Measurements from ENCODE around the gene HIVEP2. TPM values are rescaled to one million over a fixed set of nuclear protein-coding genes. Genes with fewer than 3 reads are reported as not detected.
A peak's percentile ranks its signal among the peaks of the same experiment; 100 is the strongest.

The HIVEP2 gene
- polyA plus RNA-seq, 2 of the 4 experiments (the other 2 are of a cell fraction): 2.2 to 2.6 TPM

- Histone ChIP-seq H3K4me3 (no peak overlapping the region), H3K4me2 (peak overlapping the region; percentile 87; the same call in 2 of the 3 replicates), H3K27ac (no peak overlapping the region), H3K4me1 (peaks cover 20% of the 10 kb centered on the region), H3K9me3 (no peaks in the 10 kb centered on the region)
- ChIA-PET POLR2A (no interaction called here), CTCF (interaction anchor here (1.6 kb wide), 1 partner anchor 233 kb away, joined by 4 read pairs; no protein-coding TSS in a partner anchor)
- 85% methylated on average over 7 of the region's 7 CpGs for WGBS (ENCODE audit: missing lambda C conversion rate)
- TF ChIP-seq CHD4 (IDR thresholded peaks at IDR 0.05; ENCODE audit: borderline replicate concordance): no peak
- TF ChIP-seq ZNF302 (CRISPR knock-in tag; IDR thresholded peaks at IDR 0.05): no peak
- TF ChIP-seq, protein P1, sequence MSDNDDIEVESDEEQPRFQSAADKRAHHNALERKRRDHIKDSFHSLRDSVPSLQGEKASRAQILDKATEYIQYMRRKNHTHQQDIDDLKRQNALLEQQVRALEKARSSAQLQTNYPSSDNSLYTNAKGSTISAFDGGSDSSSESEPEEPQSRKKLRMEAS (IDR thresholded peaks at IDR 0.05): no peak
- no peak for TF ChIP-seq CBX8 (IDR thresholded peaks at IDR 0.05)
- no peak for TF ChIP-seq POLR2AphosphoS2 (conservative IDR thresholded peaks at IDR 0.05; ENCODE audit: low read length)
- TF ChIP-seq, protein P2, sequence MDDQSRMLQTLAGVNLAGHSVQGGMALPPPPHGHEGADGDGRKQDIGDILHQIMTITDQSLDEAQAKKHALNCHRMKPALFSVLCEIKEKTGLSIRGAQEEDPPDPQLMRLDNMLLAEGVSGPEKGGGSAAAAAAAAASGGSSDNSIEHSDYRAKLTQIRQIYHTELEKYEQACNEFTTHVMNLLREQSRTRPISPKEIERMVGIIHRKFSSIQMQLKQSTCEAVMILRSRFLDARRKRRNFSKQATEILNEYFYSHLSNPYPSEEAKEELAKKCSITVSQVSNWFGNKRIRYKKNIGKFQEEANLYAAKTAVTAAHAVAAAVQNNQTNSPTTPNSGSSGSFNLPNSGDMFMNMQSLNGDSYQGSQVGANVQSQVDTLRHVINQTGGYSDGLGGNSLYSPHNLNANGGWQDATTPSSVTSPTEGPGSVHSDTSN (IDR thresholded peaks at IDR 0.05): no peak
- ATAC-seq: no peak
- no peak for FAIRE-seq
- peak in 1 of 2 experiments; percentile 18 for DNase-seq (ENCODE audit: low read depth in 1 of 2, low spot score in 1 of 2)
Measured at GRCh38 chr6:142925575-142926110, 19.3 kb downstream of the HIVEP2 start.

DNA sequence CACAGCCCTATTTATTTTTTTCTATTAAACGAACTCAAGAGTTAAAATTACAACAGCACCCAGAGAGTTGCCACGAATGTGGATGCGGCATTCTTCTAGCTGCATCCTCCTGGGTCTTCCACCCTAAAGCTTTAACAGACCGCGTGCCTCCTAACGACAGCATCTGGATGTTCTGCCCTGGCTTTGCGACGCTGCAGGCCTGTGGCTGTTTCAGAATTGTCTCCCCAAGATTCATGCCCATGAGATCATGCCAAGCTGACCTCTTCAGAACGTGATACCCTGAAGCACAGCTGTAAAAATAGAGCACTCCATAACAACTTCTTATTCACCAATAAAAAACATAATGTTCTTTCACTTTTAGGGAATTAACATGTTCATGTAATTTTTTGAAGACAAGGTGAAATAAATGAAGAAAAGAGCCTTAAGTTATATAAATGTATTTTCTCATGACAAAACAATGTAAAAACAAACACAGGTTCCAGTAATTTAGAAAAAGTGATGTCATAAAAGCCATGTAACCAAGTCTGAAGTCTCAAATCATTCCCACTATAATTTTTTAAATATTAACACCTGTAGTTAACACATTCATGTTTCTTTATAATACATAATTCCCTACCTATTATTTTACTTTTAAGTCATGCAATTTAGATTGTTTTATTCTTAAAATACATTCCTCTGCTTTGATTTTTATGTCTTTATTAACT lies 26.5 kb downstream of the HIVEP2 start:
- Histone ChIP-seq H3K4me1 (no peaks in the 10 kb centered on the region), H3K9me3 (no peaks in the 10 kb centered on the region), H3K4me3 (no peak overlapping the region), H3K27ac (no peak overlapping the region), H3K4me2 (no peak overlapping the region)
- WGBS (ENCODE audit: missing lambda C conversion rate): 89% methylated on average over 9 of the region's 9 CpGs
- ChIA-PET CTCF (interaction anchor here (1.4 kb wide), 1 partner anchor 11 kb away, joined by 4 read pairs; no protein-coding TSS in a partner anchor), POLR2A (no interaction called here)
- TF ChIP-seq TP53 (CRISPR knock-in tag; IDR thresholded peaks at IDR 0.05) (no peak), FOXS1 (CRISPR knock-in tag; IDR thresholded peaks at IDR 0.05) (no peak), RNF2 (IDR thresholded peaks at IDR 0.05; ENCODE audit: borderline replicate concordance, low read depth) (no peak), GATA3 (IDR thresholded peaks at IDR 0.05; ENCODE audit: borderline replicate concordance) (no peak), CHD2 (IDR thresholded peaks at IDR 0.05; ENCODE audit: low read length, partially characterized antibody) (no peak), HOXB13 (CRISPR knock-in tag; IDR thresholded peaks at IDR 0.05; ENCODE audit: low read depth) (no peak), ATOH8 (CRISPR knock-in tag; IDR thresholded peaks at IDR 0.05; ENCODE audit: low read depth) (no peak), ZC3H11A (IDR thresholded peaks at IDR 0.05) (no peak), MAZ (IDR thresholded peaks at IDR 0.05; ENCODE audit: borderline replicate concordance, low read depth, low read length) (no peak), KDM5A (IDR thresholded peaks at IDR 0.05) (no peak)
- TF ChIP-seq, protein P3, sequence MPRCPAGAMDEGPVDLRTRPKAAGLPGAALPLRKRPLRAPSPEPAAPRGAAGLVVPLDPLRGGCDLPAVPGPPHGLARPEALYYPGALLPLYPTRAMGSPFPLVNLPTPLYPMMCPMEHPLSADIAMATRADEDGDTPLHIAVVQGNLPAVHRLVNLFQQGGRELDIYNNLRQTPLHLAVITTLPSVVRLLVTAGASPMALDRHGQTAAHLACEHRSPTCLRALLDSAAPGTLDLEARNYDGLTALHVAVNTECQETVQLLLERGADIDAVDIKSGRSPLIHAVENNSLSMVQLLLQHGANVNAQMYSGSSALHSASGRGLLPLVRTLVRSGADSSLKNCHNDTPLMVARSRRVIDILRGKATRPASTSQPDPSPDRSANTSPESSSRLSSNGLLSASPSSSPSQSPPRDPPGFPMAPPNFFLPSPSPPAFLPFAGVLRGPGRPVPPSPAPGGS (IDR thresholded peaks at IDR 0.05): no peak
- ATAC-seq: no peak
- no peak for DNase-seq (ENCODE audit: low read depth in 1 of 2, low spot score in 1 of 2)
- FAIRE-seq: no peak

DNA sequence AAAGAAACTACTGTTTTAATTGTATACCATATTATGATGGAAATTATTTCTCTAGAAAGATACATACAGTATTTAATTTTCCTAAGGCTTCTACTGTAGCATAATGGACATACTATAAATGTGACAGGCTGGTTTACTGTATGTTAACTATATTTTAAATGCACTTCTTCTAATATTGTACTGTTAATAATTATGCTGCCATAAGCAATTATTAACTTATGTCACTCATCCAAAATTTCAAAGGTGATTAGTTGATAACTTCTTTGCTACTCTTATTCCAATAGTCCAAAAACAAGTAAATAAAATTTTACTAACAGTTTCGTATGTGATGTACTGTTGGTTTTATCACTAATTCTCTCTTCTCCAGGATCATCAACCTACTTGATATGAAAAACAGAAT lies 28.1 kb downstream of the HIVEP2 start:
- Histone ChIP-seq H3K4me3 (no peak overlapping the region), H3K4me2 (no peak overlapping the region), H3K27ac (no peak overlapping the region), H3K4me1 (no peaks in the 10 kb centered on the region), H3K9me3 (no peaks in the 10 kb centered on the region)
- ChIA-PET CTCF (interaction anchor here (0.7 kb wide), 1 partner anchor 128 kb away, joined by 3 read pairs; no protein-coding TSS in a partner anchor), POLR2A (no interaction called here)
- no peak for DNase-seq (ENCODE audit: low read depth in 1 of 2, low spot score in 1 of 2)
- TF ChIP-seq ESRRA (IDR thresholded peaks at IDR 0.05; ENCODE audit: borderline replicate concordance, low read length): no peak
- no peak for TF ChIP-seq CBX2 (IDR thresholded peaks at IDR 0.05; ENCODE audit: borderline replicate concordance, low read depth)
- no peak for TF ChIP-seq PHF8 (IDR thresholded peaks at IDR 0.05; ENCODE audit: borderline replicate concordance, low read depth)
- TF ChIP-seq CHD4 (IDR thresholded peaks at IDR 0.05; ENCODE audit: borderline replicate concordance): no peak
- no peak for TF ChIP-seq CHD2 (IDR thresholded peaks at IDR 0.05; ENCODE audit: low read length, partially characterized antibody)
- no peak for TF ChIP-seq RAD21 (conservative IDR thresholded peaks at IDR 0.05 in 1 of 2, IDR thresholded peaks at IDR 0.05 in 1 of 2)
- peak; percentile 41 for TF ChIP-seq MAFK (IDR thresholded peaks at IDR 0.05; ENCODE audit: partially characterized antibody)
- no peak for TF ChIP-seq TP53 (CRISPR knock-in tag; IDR thresholded peaks at IDR 0.05)
- no peak for ATAC-seq
- no peak for FAIRE-seq
- WGBS (ENCODE audit: missing lambda C conversion rate): 82% methylated on average over 1 of the region's 1 CpG
